ENCODE results near the gene PCDHGB7.
"Not testable (repeated sequence)": the region's sequence is repeated elsewhere in the genome, so short reads cannot be mapped to it uniquely, and the experiment has no call there.

Gene PCDHGB7

GRCh38 chr5:141430332-141431113, 13.0 kb downstream of the PCDHGB7 start, which contains the start of gene PCDHGA12:
Gene PCDHGA12, plus strand, starts transcription at chr5:141430507. Its CDS starts 253 bp downstream, at chr5:141430760.
- Histone ChIP-seq H3K9me3 (peaks cover 16% of the 10 kb centered on the region), H3K36me3 (no peaks in the 10 kb centered on the region), H3K4me3 (ENCODE audit: low read depth in 1 of 2, low read length in 1 of 2) (peak within 1 kb of the TSS; percentile 17 to 26), H3K4me1 (ENCODE audit: control insufficient read depth in 1 of 2, insufficient read depth in 1 of 2, low read depth in 1 of 2, low read length in 1 of 2) (peaks cover 11 to 13% of the 10 kb centered on the region in 2 experiments), H3K27ac (no peak within 1 kb of the TSS), H3K27me3 (peaks cover 100% of the 10 kb centered on the region)
- no peak for TF ChIP-seq CTCF (IDR thresholded peaks at IDR 0.05)

- H3K36me3 ChIP-seq = no peaks in the 10 kb centered on the region
- peaks cover 16% of the 10 kb centered on the region for H3K9me3 ChIP-seq
- peak overlapping the region; percentile 17 to 26 for H3K4me3 ChIP-seq (ENCODE audit: low read depth in 1 of 2, low read length in 1 of 2)
- H3K27me3 ChIP-seq = peaks cover 100% of the 10 kb centered on the region
- no peak overlapping the region for H3K27ac ChIP-seq
- peaks cover 11 to 13% of the 10 kb centered on the region in 2 experiments for H3K4me1 ChIP-seq (ENCODE audit: control insufficient read depth in 1 of 2, insufficient read depth in 1 of 2, low read depth in 1 of 2, low read length in 1 of 2)
- TF ChIP-seq CTCF (IDR thresholded peaks at IDR 0.05) = no peak
Measured at GRCh38 chr5:141431286-141431685, 13.8 kb downstream of the PCDHGB7 start.

- peaks cover 16% of the 10 kb centered on the region for H3K9me3 ChIP-seq
- H3K4me3 ChIP-seq (ENCODE audit: low read depth in 1 of 2, low read length in 1 of 2); H3K36me3 ChIP-seq; H3K27ac ChIP-seq: not testable (repeated sequence)
- H3K27me3 ChIP-seq = peaks cover 100% of the 10 kb centered on the region
- peaks cover 11 to 13% of the 10 kb centered on the region in 2 experiments for H3K4me1 ChIP-seq (ENCODE audit: control insufficient read depth in 1 of 2, insufficient read depth in 1 of 2, low read depth in 1 of 2, low read length in 1 of 2)
Measured at GRCh38 chr5:141432308-141432707, 14.8 kb downstream of the PCDHGB7 start.

- peaks cover 11 to 13% of the 10 kb centered on the region in 2 experiments for H3K4me1 ChIP-seq (ENCODE audit: control insufficient read depth in 1 of 2, insufficient read depth in 1 of 2, low read depth in 1 of 2, low read length in 1 of 2)
- H3K9me3 ChIP-seq = peaks cover 16% of the 10 kb centered on the region
- not testable (repeated sequence) for H3K4me3 ChIP-seq (ENCODE audit: low read depth in 1 of 2, low read length in 1 of 2); H3K27ac ChIP-seq; H3K36me3 ChIP-seq
- H3K27me3 ChIP-seq = peaks cover 100% of the 10 kb centered on the region
Measured at GRCh38 chr5:141432726-141433125, 15.2 kb downstream of the PCDHGB7 start.

- peaks cover 98% of the 10 kb centered on the region for H3K27me3 ChIP-seq
- H3K9me3 ChIP-seq = peaks cover 16% of the 10 kb centered on the region
- H3K4me1 ChIP-seq (ENCODE audit: control insufficient read depth in 1 of 2, insufficient read depth in 1 of 2, low read depth in 1 of 2, low read length in 1 of 2) = peaks cover 11 to 13% of the 10 kb centered on the region in 2 experiments
- H3K27ac ChIP-seq = no peak overlapping the region
- H3K4me3 ChIP-seq (ENCODE audit: low read depth in 1 of 2, low read length in 1 of 2) = no peak overlapping the region
- TF ChIP-seq CTCF (IDR thresholded peaks at IDR 0.05) = no peak
- H3K36me3 ChIP-seq = no peaks in the 10 kb centered on the region
Measured at GRCh38 chr5:141434006-141434405, 16.5 kb downstream of the PCDHGB7 start.

GRCh38 chr5:141437221-141437620, 19.7 kb downstream of the PCDHGB7 start:
- Histone ChIP-seq H3K27me3 (peaks cover 90% of the 10 kb centered on the region), H3K27ac (no peak overlapping the region), H3K4me1 (ENCODE audit: control insufficient read depth in 1 of 2, insufficient read depth in 1 of 2, low read depth in 1 of 2, low read length in 1 of 2) (no peaks in the 10 kb centered on the region), H3K4me3 (ENCODE audit: low read depth in 1 of 2, low read length in 1 of 2) (no peak overlapping the region), H3K36me3 (no peaks in the 10 kb centered on the region), H3K9me3 (peaks cover under 1% of the 10 kb centered on the region)
- no peak for TF ChIP-seq CTCF (IDR thresholded peaks at IDR 0.05)

Data from neutrophil (primary cell).